OCI-LY3 (cell line): ENCODE data around the gene SLC27A1.

Source experiments
- CTCF ChIP-seq: fragments of 200-600, 300-600 bp; sonication (generic); IDR thresholded peaks from 2 replicates; pipeline ENCODE4 v1.5.1; 2014; ENCODE audit warnings: antibody characterized with exemption, low read length, low read depth
- EZH2phosphoT487 ChIP-seq: fragments of 200-600 bp; shearing (Covaris generic); IDR thresholded peaks from 2 replicates; pipeline ENCODE4 v1.6.1; 2018; ENCODE audit warnings: antibody characterized with exemption, mixed run types, low read depth

DNA sequence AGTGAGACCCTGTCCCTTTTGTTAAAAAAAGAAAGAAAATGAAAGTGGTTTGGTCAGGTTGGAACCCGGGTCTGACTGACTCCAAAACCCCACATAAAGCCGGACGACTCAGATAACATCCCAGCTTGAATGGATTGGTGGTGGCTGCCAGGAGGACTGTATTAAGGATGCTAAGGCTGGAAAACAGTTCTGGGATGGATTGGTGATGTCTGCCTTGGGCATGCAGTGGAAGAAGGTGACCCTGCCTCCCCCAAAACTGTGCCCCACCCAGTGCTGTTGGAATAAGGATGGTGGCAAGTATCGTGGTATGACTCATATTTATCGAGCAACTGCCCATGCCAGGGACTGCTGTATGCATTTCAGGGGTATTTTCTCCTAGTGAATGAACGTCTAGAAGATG lies 66.6 kb downstream of the SLC27A1 start:
- TF ChIP-seq CTCF (no peak), EZH2phosphoT487 (no peak)
